ENCODE data around the gene TSPAN2. TPM values are rescaled to one million over a fixed set of nuclear protein-coding genes. Genes with fewer than 3 reads are reported as not detected.

TSPAN2 gene
- total RNA-seq, 1 donor from 2014 or later = 7.8 TPM

- Histone ChIP-seq H3K4me3 (ENCODE audit: low read depth, low read length) (no peak overlapping the region), H3K27me3 (ENCODE audit: control insufficient read depth, insufficient read depth, low read length) (no peaks in the 10 kb centered on the region), H3K36me3 (ENCODE audit: control insufficient read depth, insufficient read depth, low read length) (no peaks in the 10 kb centered on the region)
- DNase-seq (ENCODE audit: low read depth) = no peak
- TF ChIP-seq CTCF (IDR thresholded peaks at IDR 0.05; ENCODE audit: insufficient read depth, low read length, poor library complexity, severe bottlenecking) = no peak
These were observed 38.2 kb upstream of the TSPAN2 start for GRCh38 chr1:115127539-115127938.

GRCh38 chr1:115126516-115126915 lies 37.2 kb upstream of the TSPAN2 start:
- TF ChIP-seq CTCF (IDR thresholded peaks at IDR 0.05; ENCODE audit: insufficient read depth, low read length, poor library complexity, severe bottlenecking) = no peak
- no peaks in the 10 kb centered on the region for H3K27me3 ChIP-seq (ENCODE audit: control insufficient read depth, insufficient read depth, low read length)
- no peak overlapping the region for H3K4me3 ChIP-seq (ENCODE audit: low read depth, low read length)
- DNase-seq (ENCODE audit: low read depth) = no peak
- H3K36me3 ChIP-seq (ENCODE audit: control insufficient read depth, insufficient read depth, low read length) = no peaks in the 10 kb centered on the region

- TF ChIP-seq CTCF (IDR thresholded peaks at IDR 0.05; ENCODE audit: insufficient read depth, low read length, poor library complexity, severe bottlenecking) = no peak
- H3K36me3 ChIP-seq (ENCODE audit: control insufficient read depth, insufficient read depth, low read length) = no peaks in the 10 kb centered on the region
- DNase-seq (ENCODE audit: low read depth) = no peak
- H3K4me3 ChIP-seq (ENCODE audit: low read depth, low read length) = no peak overlapping the region
- no peaks in the 10 kb centered on the region for H3K27me3 ChIP-seq (ENCODE audit: control insufficient read depth, insufficient read depth, low read length)
These were observed 33.8 kb upstream of the TSPAN2 start for GRCh38 chr1:115123116-115123515.

- no peaks in the 10 kb centered on the region for H3K36me3 ChIP-seq (ENCODE audit: control insufficient read depth, insufficient read depth, low read length)
- H3K4me3 ChIP-seq (ENCODE audit: low read depth, low read length) = no peak overlapping the region
- no peak for DNase-seq (ENCODE audit: low read depth)
- TF ChIP-seq CTCF (IDR thresholded peaks at IDR 0.05; ENCODE audit: insufficient read depth, low read length, poor library complexity, severe bottlenecking) = no peak
- no peaks in the 10 kb centered on the region for H3K27me3 ChIP-seq (ENCODE audit: control insufficient read depth, insufficient read depth, low read length)
These were observed 32.5 kb upstream of the TSPAN2 start for GRCh38 chr1:115121793-115122192.

GRCh38 chr1:115120296-115120695 lies 31.0 kb upstream of the TSPAN2 start:
- DNase-seq (ENCODE audit: low read depth) = no peak
- no peak for TF ChIP-seq CTCF (IDR thresholded peaks at IDR 0.05; ENCODE audit: insufficient read depth, low read length, poor library complexity, severe bottlenecking)
- Histone ChIP-seq H3K36me3 (ENCODE audit: control insufficient read depth, insufficient read depth, low read length) (no peaks in the 10 kb centered on the region), H3K27me3 (ENCODE audit: control insufficient read depth, insufficient read depth, low read length) (no peaks in the 10 kb centered on the region), H3K4me3 (ENCODE audit: low read depth, low read length) (no peak overlapping the region)

- Histone ChIP-seq H3K4me3 (ENCODE audit: low read depth, low read length) (no peak overlapping the region), H3K36me3 (ENCODE audit: control insufficient read depth, insufficient read depth, low read length) (no peaks in the 10 kb centered on the region), H3K27me3 (ENCODE audit: control insufficient read depth, insufficient read depth, low read length) (no peaks in the 10 kb centered on the region)
- no peak for TF ChIP-seq CTCF (IDR thresholded peaks at IDR 0.05; ENCODE audit: insufficient read depth, low read length, poor library complexity, severe bottlenecking)
- DNase-seq (ENCODE audit: low read depth) = no peak
These were observed 29.3 kb upstream of the TSPAN2 start for GRCh38 chr1:115118611-115119010.

All from kidney epithelial cell (primary cell).